NCI-H146 treated with DMSO at 0.1 percent for 48 hours (cell line): ENCODE measurements around the gene INMT.
A peak's percentile ranks its signal among the peaks of the same experiment; 100 is the strongest.

Source experiments
- DNase-seq: peaks from one replicate; lab custom pipeline; 2025; ENCODE audit not compliant: unreplicated experiment; lab: John Stamatoyannopoulos, UW

INMT gene

GRCh38 chr7:30750683-30751650 is 968 bp upstream of the INMT start:
- DNase-seq: no peak

DNA sequence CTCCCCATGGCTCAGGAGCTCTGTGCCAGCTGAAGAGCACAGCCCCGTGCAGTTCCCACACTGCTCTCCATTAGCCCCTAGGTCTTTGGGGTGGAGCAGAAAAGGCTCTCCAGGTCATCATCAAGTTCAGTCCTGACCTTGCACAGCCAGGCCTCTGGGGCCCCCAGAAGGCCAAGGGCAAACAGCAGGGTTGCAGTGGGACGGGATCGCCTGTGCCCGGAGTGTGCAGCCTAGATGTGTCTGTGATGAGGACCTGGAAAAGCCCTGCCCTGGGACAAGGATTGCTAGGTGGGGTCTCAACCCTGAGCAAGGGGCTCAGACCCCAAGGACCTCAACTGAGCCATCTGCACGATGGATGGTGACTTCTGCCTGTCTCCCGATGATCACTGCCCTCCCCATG is 549 bp downstream of the INMT start:
- no peak for DNase-seq

DNA sequence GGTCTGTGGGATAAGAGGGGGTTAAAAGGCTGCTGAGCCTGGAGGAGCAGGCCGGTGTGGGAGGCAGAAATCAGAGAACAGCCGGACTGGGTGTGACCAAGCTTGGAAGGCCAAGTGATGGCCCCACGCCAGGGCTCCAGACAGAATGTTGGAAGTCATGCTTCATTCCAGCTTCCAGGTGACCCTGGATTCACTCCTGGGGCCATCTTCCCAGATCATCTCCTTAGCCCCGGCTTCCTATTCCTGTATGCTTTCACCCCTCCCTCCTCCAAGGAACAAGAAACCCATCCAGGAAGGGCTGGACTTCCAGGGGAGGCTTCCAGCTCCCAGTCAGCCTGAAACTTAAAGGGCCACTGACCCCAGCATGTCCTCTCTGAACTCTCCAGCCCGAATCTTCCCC is 1.0 kb downstream of the INMT start:
- DNase-seq: no peak

DNA sequence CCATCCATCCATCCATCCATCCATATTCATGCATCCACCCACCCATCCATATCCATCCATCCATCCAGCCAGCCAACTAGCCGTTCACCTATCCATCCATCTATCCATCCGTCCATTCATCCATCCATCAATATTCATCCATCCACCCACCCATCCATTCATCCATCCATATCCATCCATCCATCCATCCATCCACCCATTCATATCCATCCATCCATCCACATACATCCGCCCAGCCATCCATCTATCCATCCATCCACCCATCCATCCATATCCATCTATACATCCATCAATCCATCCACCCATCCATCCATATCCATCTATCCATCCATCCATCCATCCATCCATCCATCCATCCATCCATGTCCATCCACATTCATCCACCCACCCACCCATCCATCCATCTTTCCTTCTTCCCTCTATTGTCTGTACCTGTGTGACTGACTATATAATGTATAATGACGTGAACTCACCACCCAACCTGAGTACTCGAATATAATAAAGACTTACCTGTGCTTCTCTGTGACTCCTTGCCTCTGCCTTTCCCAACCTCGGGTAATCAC is 2.5 kb downstream of the INMT start:
- DNase-seq: no peak

GRCh38 chr7:30755384-30756154 is 3.6 kb downstream of the INMT start:
- no peak for DNase-seq

GRCh38 chr7:30757342-30757692 is 5.4 kb downstream of the INMT start:
- DNase-seq: no peak

DNA sequence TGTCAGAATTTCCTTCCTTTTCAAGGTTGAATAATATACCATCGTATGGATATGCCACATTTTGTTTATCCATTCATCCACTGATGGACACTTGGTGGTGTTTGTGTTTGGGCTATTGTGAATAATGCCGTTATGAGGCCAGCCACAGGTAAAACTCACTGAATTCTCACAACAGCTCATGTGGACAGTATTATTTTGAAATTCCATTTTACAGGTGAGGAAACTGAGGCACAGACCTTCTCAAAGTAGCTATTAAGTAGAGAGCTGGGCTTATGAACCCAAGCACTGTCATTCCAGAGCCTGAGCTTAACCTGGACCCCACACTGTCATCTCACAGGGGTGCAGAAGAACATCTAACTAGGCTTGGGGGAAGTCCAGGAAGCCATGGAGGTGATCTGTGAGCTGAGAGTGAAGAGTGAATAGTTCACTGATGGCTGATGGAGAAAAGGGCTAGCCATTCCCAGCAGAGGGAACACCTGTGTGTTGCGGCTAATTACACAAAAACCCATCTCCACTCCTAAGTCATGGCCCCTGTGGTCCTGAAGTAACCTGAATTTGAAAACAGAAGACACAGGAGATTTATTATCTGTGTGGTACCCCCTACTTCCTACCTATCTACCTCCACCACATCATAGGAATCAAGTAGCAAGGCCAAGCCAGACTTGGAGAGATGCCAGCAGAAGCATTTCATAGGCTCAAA is 8.7 kb downstream of the INMT start:
- no peak for DNase-seq

- no peak for DNase-seq
Observed at GRCh38 chr7:30761214-30762156, 9.6 kb downstream of the INMT start.

DNA sequence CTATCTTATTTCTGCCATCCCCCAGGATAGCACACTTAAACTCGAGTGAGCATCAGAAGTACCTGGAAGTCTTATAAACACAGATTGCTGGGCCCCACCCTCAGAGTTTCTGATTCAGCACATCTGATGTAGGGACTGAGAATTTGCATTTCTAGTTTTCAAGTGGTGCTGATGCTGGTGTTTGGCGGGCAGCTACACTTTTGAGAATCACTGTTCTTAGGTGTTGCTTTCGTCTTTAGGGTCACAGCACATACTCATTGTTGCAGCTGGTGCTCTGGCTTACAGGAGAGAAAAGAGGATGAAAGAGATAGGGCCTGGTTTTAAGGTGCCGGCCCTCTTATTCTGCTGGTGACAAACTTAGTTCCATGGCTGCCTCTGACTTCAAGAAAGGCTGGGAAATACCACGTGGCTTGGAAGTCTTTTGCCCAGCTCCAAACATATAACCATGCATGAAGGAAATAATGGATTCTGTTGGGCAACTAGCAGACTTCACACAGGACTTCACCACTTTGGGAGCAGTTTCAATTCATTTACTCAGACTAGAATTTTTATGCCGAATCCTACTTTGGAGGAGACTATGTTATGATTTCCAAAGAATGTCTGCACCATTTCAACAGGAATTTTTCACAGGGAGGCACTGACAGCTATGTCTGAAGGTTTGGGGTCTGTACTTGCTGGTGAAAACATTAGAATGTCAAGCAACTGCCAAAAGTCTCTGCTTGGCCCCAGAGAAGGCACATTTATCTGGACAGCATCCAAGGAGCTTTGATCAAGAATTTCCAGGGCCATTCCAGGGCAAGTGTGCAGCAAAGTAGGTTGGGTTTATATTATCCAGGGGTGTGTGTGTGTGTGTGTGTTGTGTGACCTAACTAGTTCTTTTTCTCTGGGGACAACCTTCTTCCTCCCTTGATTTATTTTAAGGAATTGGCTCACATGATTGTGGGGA is 12.4 kb downstream of the INMT start:
- DNase-seq: no peak

DNA sequence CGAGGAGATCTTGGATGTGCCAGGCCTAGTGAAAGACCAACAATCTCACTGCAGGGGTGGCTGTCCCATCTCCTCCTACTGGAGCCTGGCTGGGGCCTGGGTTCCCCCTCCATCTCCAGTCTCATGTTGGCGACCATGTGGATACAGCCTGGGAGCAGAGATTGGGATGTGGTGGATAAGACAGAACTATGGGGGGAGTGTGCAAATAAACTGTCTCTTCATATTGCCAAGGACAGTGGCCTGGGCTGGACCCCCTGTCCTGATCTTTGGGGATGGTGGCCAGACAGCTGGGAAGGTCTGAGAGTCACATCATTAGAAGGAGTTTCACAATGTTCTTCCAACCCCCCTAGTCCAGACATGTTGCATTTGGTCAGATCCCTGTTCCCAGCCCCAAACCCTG is 13.5 kb downstream of the INMT start:
- DNase-seq: no peak

DNA sequence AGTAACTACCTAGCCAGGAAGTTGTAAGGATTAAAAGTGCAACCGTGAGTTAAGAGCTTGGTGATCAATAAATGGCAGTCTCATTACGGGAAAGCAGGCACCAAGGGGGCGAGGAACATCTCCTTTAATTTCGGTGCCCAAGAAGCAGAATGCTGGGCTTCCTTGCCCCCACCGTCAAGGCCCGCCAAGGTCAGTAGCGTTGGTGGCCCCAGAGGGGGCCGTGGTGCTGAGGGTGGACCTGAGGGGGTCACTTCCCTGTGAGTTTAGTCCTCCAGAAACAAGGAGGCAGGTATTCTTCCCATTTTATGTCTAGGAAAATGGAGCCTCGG is 18.9 kb downstream of the INMT start:
- DNase-seq: no peak

- peak; percentile 74 for DNase-seq
Observed at GRCh38 chr7:30771174-30771879, 19.4 kb downstream of the INMT start, which contains the start of gene MINDY4. MINDY4 (plus strand) TSS chr7:30771417; CDS start chr7:30771494, 77 bp downstream.

DNA sequence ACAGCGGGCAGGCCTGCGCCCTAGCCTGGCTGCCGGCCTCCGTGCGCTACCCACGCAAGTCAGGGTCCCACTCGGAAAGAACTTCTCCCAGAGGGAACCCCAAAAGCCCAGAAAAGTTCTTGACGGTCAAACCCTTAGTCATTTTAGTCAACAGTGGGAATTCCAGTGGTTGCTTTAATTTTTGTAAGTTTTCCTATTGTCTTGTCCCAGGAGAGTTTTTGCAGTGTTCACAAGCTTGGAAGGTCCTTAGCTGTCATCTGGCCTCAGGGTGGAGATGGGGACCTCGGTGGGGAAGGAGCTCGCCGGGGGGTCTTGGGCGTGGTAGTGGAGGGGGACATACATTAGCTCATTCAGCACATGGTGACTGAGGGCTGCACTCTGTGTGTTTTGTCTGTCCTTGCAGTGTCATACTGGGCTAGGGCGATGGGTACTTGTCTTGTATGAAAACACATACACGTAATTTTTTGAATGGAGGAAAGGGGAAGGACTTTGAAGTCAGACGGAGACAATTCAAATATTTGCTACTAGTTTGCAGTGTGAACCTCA is 20.0 kb downstream of the INMT start:
- DNase-seq: peak; percentile 21

DNA sequence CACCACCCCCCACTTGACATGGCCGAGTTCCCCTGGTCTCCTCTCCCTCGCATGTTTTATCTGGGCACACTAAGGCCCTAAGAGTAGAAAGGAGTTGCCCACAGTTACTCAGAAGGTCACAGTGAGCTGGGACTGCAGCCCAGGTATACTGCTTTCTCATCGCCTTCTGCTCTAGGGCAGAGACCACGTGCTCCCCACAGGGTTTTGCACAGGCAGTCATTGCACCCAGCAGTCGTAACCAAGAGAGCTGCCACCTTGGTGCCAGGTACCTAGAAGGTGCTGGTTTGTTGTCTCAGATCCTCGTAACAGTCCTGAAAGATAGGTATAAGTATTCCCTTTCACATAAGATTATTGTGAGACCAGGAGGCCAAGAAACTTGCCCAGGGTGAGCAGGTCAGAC is 21.0 kb downstream of the INMT start:
- no peak for DNase-seq

- no peak for DNase-seq
Observed at GRCh38 chr7:30775992-30776391, 24.1 kb downstream of the INMT start.

- no peak for DNase-seq
Observed at GRCh38 chr7:30776971-30777370, 25.0 kb downstream of the INMT start.

GRCh38 chr7:30778255-30779025 is 26.5 kb downstream of the INMT start:
- no peak for DNase-seq
